Astrocyte of the cerebellum (primary cell): ENCODE measurements around the gene ESPN.
"Not testable (repeated sequence)": the region's sequence is repeated elsewhere in the genome, so short reads cannot be mapped to it uniquely, and the experiment has no call there.

Source experiments
- DNase-seq: peaks from one replicate; pipeline ENCODE4 v3.0.0-alpha.2; 2011; ENCODE audit warnings: low read depth
- H3K4me3 ChIP-seq: 2 replicates; pipeline ENCODE4 v1.5.1; 2011; ENCODE audit warnings: mild to moderate bottlenecking, low read depth, low read length, moderate library complexity
- in situ Hi-C: cut with HindIII; loops from 2 replicates; pipeline ENCODE4 v1.10.0; 2017; ENCODE audit warnings: low sequenced_read_pairs
- TF ChIP-seq, protein P1 (sequence below): IDR thresholded peaks from 2 replicates; pipeline ENCODE4 v1.5.1; 2012; ENCODE audit warnings: low read length, low read depth, moderate library complexity, mild to moderate bottlenecking; ENCODE audit errors: missing control alignments

The ESPN gene

DNA sequence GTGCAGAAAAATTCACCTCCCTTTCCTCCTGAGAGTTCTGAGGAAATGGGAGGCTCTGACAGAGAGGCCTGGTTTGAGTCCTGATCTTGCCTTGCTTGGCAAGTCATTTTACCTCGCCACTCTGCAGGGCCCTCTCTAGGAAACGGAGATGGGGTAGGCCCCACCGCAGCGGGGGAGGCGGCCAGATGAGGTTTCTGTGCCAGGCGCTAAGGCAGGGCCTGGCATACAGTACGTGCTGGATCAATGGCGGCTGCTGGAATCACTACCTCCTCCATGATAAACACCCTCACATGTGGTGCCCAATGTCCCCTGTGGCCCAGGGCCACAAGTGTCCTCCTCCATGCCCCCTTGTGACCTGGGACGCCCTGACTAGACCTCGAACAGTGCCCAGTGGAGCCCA is 67.4 kb downstream of the ESPN start:
- TF ChIP-seq, protein P1, sequence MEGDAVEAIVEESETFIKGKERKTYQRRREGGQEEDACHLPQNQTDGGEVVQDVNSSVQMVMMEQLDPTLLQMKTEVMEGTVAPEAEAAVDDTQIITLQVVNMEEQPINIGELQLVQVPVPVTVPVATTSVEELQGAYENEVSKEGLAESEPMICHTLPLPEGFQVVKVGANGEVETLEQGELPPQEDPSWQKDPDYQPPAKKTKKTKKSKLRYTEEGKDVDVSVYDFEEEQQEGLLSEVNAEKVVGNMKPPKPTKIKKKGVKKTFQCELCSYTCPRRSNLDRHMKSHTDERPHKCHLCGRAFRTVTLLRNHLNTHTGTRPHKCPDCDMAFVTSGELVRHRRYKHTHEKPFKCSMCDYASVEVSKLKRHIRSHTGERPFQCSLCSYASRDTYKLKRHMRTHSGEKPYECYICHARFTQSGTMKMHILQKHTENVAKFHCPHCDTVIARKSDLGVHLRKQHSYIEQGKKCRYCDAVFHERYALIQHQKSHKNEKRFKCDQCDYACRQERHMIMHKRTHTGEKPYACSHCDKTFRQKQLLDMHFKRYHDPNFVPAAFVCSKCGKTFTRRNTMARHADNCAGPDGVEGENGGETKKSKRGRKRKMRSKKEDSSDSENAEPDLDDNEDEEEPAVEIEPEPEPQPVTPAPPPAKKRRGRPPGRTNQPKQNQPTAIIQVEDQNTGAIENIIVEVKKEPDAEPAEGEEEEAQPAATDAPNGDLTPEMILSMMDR = no peak
- peak overlapping the region; percentile 88 for H3K4me3 ChIP-seq
- in situ Hi-C loops = no loop called here
- no peak for DNase-seq

DNA sequence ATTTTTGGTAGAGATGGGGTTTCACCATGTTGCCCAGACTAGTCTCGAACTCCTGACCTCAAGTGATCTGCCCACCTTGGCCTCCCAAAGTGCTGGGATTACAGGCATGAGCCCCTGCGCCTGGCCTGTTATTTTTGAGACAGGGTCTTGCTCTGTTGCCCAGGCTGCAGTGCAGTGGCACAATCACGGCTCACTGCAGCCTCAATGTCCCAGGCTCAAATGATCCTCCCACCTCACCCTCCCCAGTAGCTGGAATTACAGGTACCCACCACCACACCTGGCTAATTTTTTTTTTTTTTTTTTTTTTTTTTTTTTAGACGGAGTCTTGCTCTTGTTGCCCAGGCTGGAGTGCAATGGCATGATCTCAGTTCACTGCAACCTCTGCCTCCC is 69.3 kb downstream of the ESPN start:
- in situ Hi-C loops, DNase-seq, H3K4me3 ChIP-seq: not testable (repeated sequence)

DNA sequence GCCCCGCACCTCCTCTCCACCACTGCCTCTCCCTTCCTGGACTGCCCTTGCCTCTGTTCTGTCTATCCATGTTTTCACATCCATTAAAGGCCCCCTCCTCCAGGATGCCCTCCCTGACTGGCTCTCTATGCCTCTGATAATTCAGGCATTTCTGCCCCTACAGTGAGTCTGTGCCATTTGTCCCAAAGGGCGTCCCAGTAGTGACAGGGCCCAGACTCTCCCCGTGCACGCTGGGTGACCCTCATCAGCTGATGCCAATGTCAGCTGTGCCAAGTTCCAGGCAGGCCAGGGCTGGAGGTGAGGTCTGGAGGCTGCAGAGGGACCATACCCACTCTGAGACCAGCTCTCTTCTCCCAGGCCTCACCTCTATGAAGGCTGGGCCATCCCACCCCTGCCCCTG is 70.1 kb downstream of the ESPN start:
- TF ChIP-seq, protein P1 = no peak
- no peak overlapping the region for H3K4me3 ChIP-seq
- DNase-seq = no peak
- in situ Hi-C loops = no loop called here

DNA sequence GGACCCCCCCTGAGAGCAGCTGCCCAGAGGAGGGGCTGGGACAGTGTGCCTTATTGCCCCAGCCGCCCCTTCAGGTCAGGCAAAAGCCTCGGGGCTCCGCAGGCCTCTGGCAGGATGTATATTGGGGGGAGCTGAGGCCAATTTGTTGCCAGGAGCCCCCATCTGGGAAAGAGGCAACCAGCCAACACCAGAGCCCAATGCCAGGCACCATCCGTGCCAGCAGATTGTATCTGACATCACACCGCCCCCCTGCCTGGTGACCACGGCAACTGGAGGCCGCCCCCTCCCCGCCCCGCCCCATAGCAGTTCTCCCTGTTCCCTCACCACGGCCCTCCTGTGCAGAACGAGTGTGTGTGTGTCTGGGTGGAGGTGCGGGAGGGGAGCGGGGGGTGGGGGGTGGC is 70.5 kb downstream of the ESPN start:
- TF ChIP-seq, protein P1 = no peak
- DNase-seq = no peak
- no peak overlapping the region for H3K4me3 ChIP-seq
- in situ Hi-C loops = no loop called here

DNA sequence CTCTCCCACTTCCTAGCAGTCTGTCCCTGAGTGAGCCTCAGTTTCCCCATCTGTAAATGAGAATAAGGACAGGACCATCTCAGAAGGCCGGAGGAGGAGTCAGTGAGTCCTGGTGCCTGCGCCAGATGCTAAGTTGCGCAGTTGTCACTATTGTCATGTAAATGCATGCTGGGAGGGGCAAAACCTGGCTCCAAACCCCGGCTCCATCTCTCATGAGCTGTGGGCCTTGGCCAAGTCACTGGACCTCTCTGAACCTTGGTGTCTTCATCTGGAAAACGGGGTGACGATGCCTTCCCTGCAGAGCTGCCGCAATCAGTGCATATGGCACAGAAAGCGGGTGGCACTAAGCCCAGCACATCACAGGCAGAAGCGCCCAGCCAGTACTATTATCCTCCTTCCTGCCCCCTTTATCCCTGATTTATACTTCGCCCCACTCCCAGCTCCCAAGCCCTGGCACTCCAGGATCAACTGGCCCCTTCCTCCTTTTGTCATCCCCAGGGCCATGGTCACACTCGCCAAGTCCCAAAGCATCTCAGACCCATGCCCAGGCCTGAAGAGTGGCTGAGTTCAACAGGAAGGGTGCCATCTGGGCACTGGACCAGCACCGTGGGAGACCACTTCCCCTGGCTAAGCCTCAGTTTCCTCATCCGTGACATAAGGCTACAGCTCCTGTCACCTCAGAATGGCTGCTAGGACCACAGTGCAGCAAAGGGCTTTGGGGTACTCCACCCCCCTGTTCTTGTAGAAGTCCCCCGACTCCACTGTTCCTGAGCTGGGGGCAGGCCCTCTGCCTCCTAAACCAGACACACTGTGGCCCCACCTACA is 71.2 kb downstream of the ESPN start:
- TF ChIP-seq, protein P1 = no peak
- in situ Hi-C loops = no loop called here
- peak overlapping the region; percentile 65 for H3K4me3 ChIP-seq
- DNase-seq = no peak

DNA sequence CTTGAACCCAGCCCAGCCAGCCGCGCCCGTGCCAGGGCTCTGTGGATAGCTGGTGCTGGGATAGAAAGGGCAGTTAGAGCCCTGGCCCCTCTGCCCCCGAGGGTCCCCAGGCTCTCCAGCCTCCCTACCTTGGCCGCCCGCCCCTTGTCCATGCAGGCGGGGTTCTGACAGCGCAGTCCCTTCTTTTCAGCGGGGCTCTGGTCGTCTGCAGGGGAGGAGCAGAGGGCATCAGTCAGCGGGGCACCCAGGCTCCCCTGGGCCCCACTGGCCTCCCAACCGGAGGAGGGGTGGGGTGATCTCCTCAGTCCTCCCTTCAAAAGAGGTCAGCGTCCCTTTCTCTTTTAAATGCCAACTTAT is 71.8 kb downstream of the ESPN start:
- in situ Hi-C loops = no loop called here
- DNase-seq = no peak
- TF ChIP-seq, protein P1 = no peak
- peak overlapping the region; percentile 65 for H3K4me3 ChIP-seq

DNA sequence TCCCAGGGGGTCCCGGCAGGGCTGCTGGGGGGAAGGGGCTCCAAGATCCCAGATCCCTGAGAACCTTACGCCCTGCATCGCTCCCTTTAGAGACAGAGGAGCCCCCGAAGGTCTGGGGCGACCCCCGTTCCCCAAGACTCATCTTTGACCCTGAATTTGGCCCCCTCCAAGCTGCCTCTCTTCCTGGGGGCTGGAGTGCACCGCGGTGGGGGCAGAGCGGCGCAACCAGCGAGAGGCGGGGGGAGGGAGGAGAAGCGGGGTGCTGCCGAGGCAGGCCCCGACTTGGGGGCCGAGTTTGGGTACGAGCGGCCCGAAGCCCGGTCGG is 72.3 kb downstream of the ESPN start:
- DNase-seq = no peak
- TF ChIP-seq, protein P1 = no peak
- H3K4me3 ChIP-seq = peak overlapping the region; percentile 65
- in situ Hi-C loops = no loop called here
